DND-41 (cell line): ENCODE data around the gene GCC1.

Source experiments
- ATAC-seq: fragments of 200-7000 bp; cut with Tn5 transposase; 3 replicates; pipeline ENCODE4 v1.9.1; 2021; ENCODE audit warnings: low read depth; ENCODE audit not compliant: insufficient read depth
- DNase-seq: peaks from one replicate; pipeline ENCODE4 v3.0.0-alpha.2; 2020
- H2AFZ ChIP-seq: 2 replicates; pipeline ENCODE4 v1.6.0; 2012; ENCODE audit warnings: low read depth, low read length
- H3K27ac ChIP-seq: 2 replicates; pipeline ENCODE4 v1.5.1; 2012; ENCODE audit warnings: low read length, inconsistent platforms
- H3K27me3 ChIP-seq: fragments of 200-600 bp; sonication (generic); 2 replicates; pipeline ENCODE4 v1.6.0; 2012; ENCODE audit warnings: low read length, mild to moderate bottlenecking, inconsistent platforms; ENCODE audit not compliant: insufficient read depth, poor library complexity
- H3K36me3 ChIP-seq: 2 replicates; pipeline ENCODE4 v1.5.1; 2012; ENCODE audit warnings: low read length, inconsistent platforms; ENCODE audit not compliant: insufficient read depth
- H3K4me1 ChIP-seq: 2 replicates; pipeline ENCODE4 v1.5.1; 2012; ENCODE audit warnings: mild to moderate bottlenecking, low read length; ENCODE audit not compliant: insufficient read depth
- H3K4me2 ChIP-seq: 2 replicates; pipeline ENCODE4 v1.6.0; 2012; ENCODE audit warnings: mild to moderate bottlenecking, moderate library complexity, low read length, inconsistent platforms; ENCODE audit not compliant: insufficient read depth
- H3K4me3 ChIP-seq, 2 experiments: fragments of 200-600 bp in 1 of 2; shearing (Covaris generic) in 1 of 2; 2 replicates each; pipeline ENCODE4 v1.5.1; 2012 to 2016; ENCODE audit warnings: inconsistent platforms in 2 of 2, low read length in 2 of 2, mild to moderate bottlenecking in 2 of 2, low read depth in 1 of 2, moderate library complexity in 1 of 2
- H3K79me2 ChIP-seq: 2 replicates; pipeline ENCODE4 v1.6.0; 2012; ENCODE audit warnings: low read length, inconsistent platforms; ENCODE audit not compliant: insufficient read depth
- H3K9ac ChIP-seq: 2 replicates; pipeline ENCODE4 v1.6.0; 2012; ENCODE audit warnings: low read depth, mild to moderate bottlenecking, inconsistent platforms, low read length, moderate library complexity
- H3K9me3 ChIP-seq: 2 replicates; pipeline ENCODE4 v1.5.1; 2012; ENCODE audit warnings: low read length, moderate library complexity, mild to moderate bottlenecking, inconsistent platforms; ENCODE audit not compliant: insufficient read depth, severe bottlenecking
- H4K20me1 ChIP-seq: 2 replicates; pipeline ENCODE4 v1.6.0; 2012; ENCODE audit warnings: low read length; ENCODE audit not compliant: insufficient read depth
- CTCF ChIP-seq: IDR thresholded peaks from 2 replicates; pipeline ENCODE4 v1.5.1; 2012; ENCODE audit warnings: borderline replicate concordance, low read length, moderate library complexity, mild to moderate bottlenecking; ENCODE audit not compliant: poor library complexity, severe bottlenecking; ENCODE audit errors: extremely low read depth
- EZH2 ChIP-seq: IDR thresholded peaks from 3 replicates; pipeline ENCODE4 v1.6.1; 2012; ENCODE audit warnings: borderline replicate concordance, low read depth, mild to moderate bottlenecking, moderate library complexity, low read length, inconsistent platforms; ENCODE audit not compliant: severe bottlenecking

The GCC1 gene

GRCh38 chr7:127534636-127535035 lies 50.8 kb downstream of the GCC1 start:
- H3K9ac ChIP-seq, result no peak overlapping the region
- DNase-seq (no peak), ATAC-seq (no peak)
- no peak overlapping the region for H3K4me2 ChIP-seq
- TF ChIP-seq EZH2, result no peak
- no peak for TF ChIP-seq CTCF
- no peaks in the 10 kb centered on the region for H3K36me3 ChIP-seq
- H3K27ac ChIP-seq, result no peak overlapping the region
- H3K4me1 ChIP-seq, result no peaks in the 10 kb centered on the region
- no peaks in the 10 kb centered on the region for H4K20me1 ChIP-seq
- H3K79me2 ChIP-seq, result no peaks in the 10 kb centered on the region
- H2AFZ ChIP-seq, result no peak overlapping the region
- no peaks in the 10 kb centered on the region for H3K27me3 ChIP-seq
- H3K9me3 ChIP-seq, result no peaks in the 10 kb centered on the region
- no peak overlapping the region for H3K4me3 ChIP-seq

GRCh38 chr7:127532736-127533135 lies 52.7 kb downstream of the GCC1 start:
- DNase-seq, result no peak

GRCh38 chr7:127532151-127532550 lies 53.2 kb downstream of the GCC1 start:
- H3K27ac ChIP-seq, result no peak overlapping the region
- H3K9ac ChIP-seq, result no peak overlapping the region
- no peak overlapping the region for H3K4me2 ChIP-seq
- no peak for DNase-seq
- H3K36me3 ChIP-seq, result no peaks in the 10 kb centered on the region
- H3K27me3 ChIP-seq, result no peaks in the 10 kb centered on the region
- no peaks in the 10 kb centered on the region for H3K9me3 ChIP-seq
- TF ChIP-seq EZH2 (no peak), CTCF (no peak)
- no peaks in the 10 kb centered on the region for H4K20me1 ChIP-seq
- H3K4me3 ChIP-seq, result no peak overlapping the region
- no peak overlapping the region for H2AFZ ChIP-seq
- no peaks in the 10 kb centered on the region for H3K79me2 ChIP-seq
- no peak for ATAC-seq
- H3K4me1 ChIP-seq, result no peaks in the 10 kb centered on the region

More at GRCh38 chr7:127532736-127533135, 52.7 kb downstream of the GCC1 start:
- Histone ChIP-seq H3K27ac (no peak overlapping the region), H3K9me3 (no peaks in the 10 kb centered on the region), H3K9ac (no peak overlapping the region), H3K27me3 (no peaks in the 10 kb centered on the region), H3K79me2 (no peaks in the 10 kb centered on the region), H3K4me1 (no peaks in the 10 kb centered on the region), H4K20me1 (no peaks in the 10 kb centered on the region), H3K36me3 (no peaks in the 10 kb centered on the region), H2AFZ (no peak overlapping the region), H3K4me2 (no peak overlapping the region), H3K4me3 (no peak overlapping the region)
- no peak for TF ChIP-seq EZH2
- TF ChIP-seq CTCF, result no peak
- ATAC-seq, result no peak
